Endothelial cell of umbilical vein (primary cell): ENCODE results near the gene RAB3B. TPM values are rescaled to one million over a fixed set of nuclear protein-coding genes. Genes with fewer than 3 reads are reported as not detected.

Experiments used
- BruUV-seq: library from RNA; stranded (reverse); fragments of 400-500 nt; replicated peaks from 2 replicates; lab custom pipeline; 2021; lab: Mats Ljungman, UMichigan
- CTCF ChIA-PET: fragments of 300-600, 350-600 bp; sonication (Branson Sonifier 250); formaldehyde crosslinking; loops from one replicate; lab custom pipeline; 2021; ENCODE audit warnings: antibody characterized with exemption, inconsistent platforms; lab: Charles Lee
- POLR2A ChIA-PET: fragments of 300-600, 350-600 bp; sonication (Branson Sonifier 250); formaldehyde crosslinking; loops from one replicate; lab custom pipeline; 2021; ENCODE audit warnings: antibody characterized with exemption, inconsistent platforms; lab: Charles Lee
- DNase-seq: peaks from one replicate; pipeline ENCODE4 v3.0.0-alpha.2; 2011; ENCODE audit warnings: low read depth, low spot score
- FAIRE-seq: peaks from 2 replicates; lab custom pipeline; 2011; peaks lifted over from hg19 to GRCh38; lab: Jason Lieb, UNC
- H2AFZ ChIP-seq: 2 replicates; pipeline ENCODE4 v1.6.0; 2012; ENCODE audit warnings: low read depth, low read length, control low read depth, inconsistent platforms
- H3K27ac ChIP-seq: 2 replicates; pipeline ENCODE4 v1.5.1; 2011; ENCODE audit warnings: low read depth, mild to moderate bottlenecking, control low read depth, low read length, moderate library complexity; ENCODE audit not compliant: insufficient read depth
- H3K27me3 ChIP-seq, 2 experiments: 2 replicates each; pipeline versions ENCODE4 v1.6.0 to v1.6.1; 2011; ENCODE audit warnings: low read length in 2 of 2, mixed read lengths in 1 of 2; ENCODE audit not compliant: control insufficient read depth in 2 of 2, insufficient read depth in 2 of 2
- H3K36me3 ChIP-seq, 2 experiments: 2 replicates in 1 of 2; 3 replicates in 1 of 2; pipeline ENCODE4 v1.5.1; 2011; ENCODE audit warnings: low read length in 2 of 2, mild to moderate bottlenecking in 1 of 2, moderate library complexity in 1 of 2; ENCODE audit not compliant: control insufficient read depth in 2 of 2, insufficient read depth in 2 of 2; ENCODE audit errors: extremely low read depth in 1 of 2
- H3K4me1 ChIP-seq: 3 replicates; pipeline ENCODE4 v1.5.1; 2011; ENCODE audit warnings: mild to moderate bottlenecking, low read length; ENCODE audit not compliant: control insufficient read depth, insufficient read depth; ENCODE audit errors: extremely low read depth
- H3K4me2 ChIP-seq: 2 replicates; pipeline ENCODE4 v1.6.1; 2011; ENCODE audit warnings: low read length, control low read depth, mixed read lengths; ENCODE audit not compliant: insufficient read depth
- H3K4me3 ChIP-seq, 3 experiments: fragments of 200-600 bp in 1 of 3; sonication (generic), shearing (Covaris generic) in 1 of 3; replicated peaks in 1 of 3; 2 replicates each; pipeline ENCODE4 v1.5.1; 2011 to 2016; ENCODE audit warnings: control low read depth in 3 of 3, low read length in 3 of 3, mild to moderate bottlenecking in 2 of 3, inconsistent platforms in 1 of 3, low read depth in 1 of 3, moderate library complexity in 1 of 3; ENCODE audit not compliant: insufficient read depth in 1 of 3
- H3K79me2 ChIP-seq: 2 replicates; pipeline ENCODE4 v1.6.0; 2012; ENCODE audit warnings: low read length, inconsistent platforms; ENCODE audit not compliant: control insufficient read depth, insufficient read depth
- H3K9ac ChIP-seq: replicated peaks from 2 replicates; pipeline ENCODE3; 2011; ENCODE audit warnings: low read length, control low read depth; ENCODE audit not compliant: insufficient read depth; ENCODE audit errors: extremely low read depth
- H3K9me1 ChIP-seq: replicated peaks from 3 replicates; pipeline ENCODE4 v1.6.0; 2011; ENCODE audit warnings: mild to moderate bottlenecking, low read length; ENCODE audit not compliant: control insufficient read depth, insufficient read depth; ENCODE audit errors: extremely low read depth
- H3K9me3 ChIP-seq: replicated peaks from 2 replicates; pipeline ENCODE4 v1.5.1; 2012; ENCODE audit warnings: low read length, inconsistent platforms; ENCODE audit not compliant: control insufficient read depth, insufficient read depth
- H4K20me1 ChIP-seq: replicated peaks from 2 replicates; pipeline ENCODE3; 2011; ENCODE audit warnings: mild to moderate bottlenecking, low read length; ENCODE audit not compliant: control insufficient read depth, insufficient read depth; ENCODE audit errors: extremely low read depth
- CTCF ChIP-seq, 2 donors: IDR thresholded peaks; 1 replicate in 1 of 2; 2 replicates in 1 of 2; pipeline ENCODE4 v1.5.1; 2011; ENCODE audit warnings: low read length in 2 of 2, mild to moderate bottlenecking in 2 of 2, moderate library complexity in 2 of 2, control low read depth in 1 of 2, inconsistent platforms in 1 of 2, low read depth in 1 of 2; ENCODE audit not compliant: insufficient read depth in 1 of 2; ENCODE audit errors: extremely low read depth in 1 of 2
- EZH2 ChIP-seq: IDR thresholded peaks from 2 replicates; pipeline ENCODE4 v1.6.1; 2012; ENCODE audit warnings: borderline replicate concordance, low read depth, mild to moderate bottlenecking, moderate library complexity, low read length, inconsistent platforms; ENCODE audit not compliant: severe bottlenecking
- FOS ChIP-seq: IDR thresholded peaks from 2 replicates; pipeline ENCODE4 v1.6.1; 2011; ENCODE audit warnings: mild to moderate bottlenecking, low read length, moderate library complexity, borderline replicate concordance; ENCODE audit not compliant: insufficient read depth
- JUN ChIP-seq: IDR thresholded peaks from 2 replicates; pipeline ENCODE4 v1.6.1; 2011; ENCODE audit warnings: borderline replicate concordance, low read depth; ENCODE audit not compliant: insufficient read length, insufficient read depth
- MAX ChIP-seq: IDR thresholded peaks from 2 replicates; pipeline ENCODE4 v1.6.1; 2011; ENCODE audit not compliant: insufficient read depth, insufficient read length
- MYC ChIP-seq: IDR thresholded peaks from one replicate; pipeline ENCODE4 v1.6.1; 2011; ENCODE audit warnings: mild to moderate bottlenecking, low read depth, low read length
- POLR2A ChIP-seq: IDR thresholded peaks from 2 replicates; pipeline ENCODE4 v1.6.1; 2012; ENCODE audit warnings: low read depth, mild to moderate bottlenecking, control low read depth, low read length
- POLR2AphosphoS5 ChIP-seq: IDR thresholded peaks from 2 replicates; pipeline ENCODE4 v1.6.1; 2012; ENCODE audit warnings: low read depth, mild to moderate bottlenecking, control low read depth, low read length, moderate library complexity; ENCODE audit not compliant: insufficient read depth
- dilution Hi-C: fragments of 300-500 bp; cut with MboI; formaldehyde crosslinking; loops from one replicate; pipeline ENCODE4 v1.15.0; 2019; ENCODE audit warnings: low sequenced_read_pairs; ENCODE audit not compliant: extremely low pct_ligation_motif_present
- intact Hi-C: fragments of 100-400 bp; cut with micrococcal nuclease; formaldehyde crosslinking; loops from one replicate; pipeline ENCODE4 v1.10.0; 2022
- polyA plus RNA-seq, 4 experiments: library from polyadenylated mRNA; depleted of rRNA in 3 of 4; stranded (reverse) in 3 of 4; unstranded in 1 of 4; fragments of >200 nt; gene quantifications; 2 replicates each; pipeline versions ENCODE4 v1.2.1 to v1.2.3, GENCODE V29; 2011 to 2012; ENCODE audit warnings: missing spikeins in 1 of 4
- total RNA-seq: library from RNA; stranded (reverse); gene quantifications from 2 replicates; pipeline ENCODE4 v1.2.3, GENCODE V29; 2021

RAB3B gene
- total and polyA plus RNA-seq, 2 donors (not counting 3 experiments of a cell fraction or from before 2014, with no cell fraction given) = 4.1 to 10.4 TPM

DNA sequence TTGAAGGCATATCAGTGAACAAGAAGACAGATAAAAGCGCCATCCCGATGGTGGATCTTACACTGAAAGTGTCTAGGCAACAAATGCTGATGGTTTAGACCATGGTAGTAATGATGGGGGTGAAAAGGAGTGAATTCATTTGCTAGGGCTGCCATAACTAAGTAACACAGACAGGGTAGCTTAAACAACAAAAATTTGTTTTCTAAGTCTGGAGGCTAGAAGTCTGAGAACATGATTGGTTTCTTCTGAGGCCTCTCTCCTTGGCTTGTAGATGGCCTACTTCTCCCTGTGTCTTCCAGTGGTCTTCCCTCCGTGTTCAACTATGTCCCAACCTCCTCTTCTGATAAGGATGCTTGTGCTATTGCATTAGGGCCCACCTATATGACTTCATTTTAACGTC is 13.4 kb upstream of the RAB3B start:
- Histone ChIP-seq H3K4me3 (no peak overlapping the region), H3K36me3 (no peaks in the 10 kb centered on the region), H3K27me3 (peaks cover 2 to 5% of the 10 kb centered on the region in 2 experiments), H3K79me2 (no peaks in the 10 kb centered on the region), H3K27ac (no peak overlapping the region), H4K20me1 (no peaks in the 10 kb centered on the region), H3K4me1 (no peaks in the 10 kb centered on the region), H3K9ac (no peak overlapping the region), H2AFZ (no peak overlapping the region), H3K4me2 (no peak overlapping the region), H3K9me1 (no peaks in the 10 kb centered on the region), H3K9me3 (no peaks in the 10 kb centered on the region)
- intact Hi-C loops (loop anchor here (10.0 kb wide), 1 partner anchor 189 kb away; no protein-coding TSS in a partner anchor), dilution Hi-C loops (no loop called here)
- no peak for FAIRE-seq
- no TSS peak for BruUV-seq
- CTCF ChIA-PET = interaction anchor here (1.7 to 2.9 kb wide), 2 partner anchors 28 to 107 kb away, joined by 3 to 32 read pairs; no protein-coding TSS in a partner anchor
- DNase-seq = no peak
- TF ChIP-seq POLR2AphosphoS5 (no peak), POLR2A (no peak), CTCF (IDR thresholded peaks at IDR 0.05; ENCODE audit: extremely low read depth in 1 of 2, insufficient read depth in 1 of 2, low read depth in 1 of 2, low read length in 2 of 2) (no peak), EZH2 (no peak), MAX (no peak), FOS (no peak), JUN (no peak), MYC (no peak)
- POLR2A ChIA-PET = interaction anchor here (0.6 kb wide), 1 partner anchor 142 kb away, joined by 3 read pairs; no protein-coding TSS in a partner anchor
